ENCODE measurements around the gene PGM5. TPM values are rescaled to one million over a fixed set of nuclear protein-coding genes. Genes with fewer than 3 reads are reported as not detected.

PGM5 gene
- total RNA-seq, 1 experiment from 2014 or later = 0.13 TPM

- Mint-ChIP-seq H3K36me3 (no peaks in the 10 kb centered on the region), H3K27me3 (ENCODE audit: low read depth) (peaks cover 13% of the 10 kb centered on the region), H3K4me1 (no peaks in the 10 kb centered on the region), H3K9me3 (peaks cover 3% of the 10 kb centered on the region), H3K4me3 (no peak overlapping the region), H3K27ac (no peak overlapping the region)
- no peak for DNase-seq (ENCODE audit: low spot score)
- CTCF ChIA-PET = no interaction called here
- TF ChIP-seq NR2C2 (CRISPR knock-in tag; IDR thresholded peaks at IDR 0.05) = no peak
- TF ChIP-seq TCF7 (CRISPR knock-in tag; IDR thresholded peaks at IDR 0.05; ENCODE audit: low read depth) = no peak
- no peak for TF ChIP-seq ZNF281 (CRISPR knock-in tag; IDR thresholded peaks at IDR 0.05)
- TF ChIP-seq IRF1 (CRISPR knock-in tag; IDR thresholded peaks at IDR 0.05) = no peak
- TF ChIP-seq RELA (CRISPR knock-in tag; IDR thresholded peaks at IDR 0.05; ENCODE audit: borderline replicate concordance) = no peak
- TF ChIP-seq E2F1 (CRISPR knock-in tag; IDR thresholded peaks at IDR 0.05) = no peak
- no peak for TF ChIP-seq MAX (CRISPR knock-in tag; IDR thresholded peaks at IDR 0.05)
- no peak for TF ChIP-seq FOXP4 (CRISPR knock-in tag; IDR thresholded peaks at IDR 0.05)
- TF ChIP-seq KAT7 (CRISPR knock-in tag; IDR thresholded peaks at IDR 0.05; ENCODE audit: borderline replicate concordance) = no peak
- no peak for TF ChIP-seq ZNF232 (CRISPR knock-in tag; IDR thresholded peaks at IDR 0.05)
- TF ChIP-seq ZNF532 (CRISPR knock-in tag; IDR thresholded peaks at IDR 0.05; ENCODE audit: borderline replicate concordance) = no peak
- TF ChIP-seq NR3C1 (CRISPR knock-in tag; conservative IDR thresholded peaks at IDR 0.05; ENCODE audit: low read depth) = no peak
- TF ChIP-seq CREB1 (CRISPR knock-in tag; IDR thresholded peaks at IDR 0.05) = no peak
- no peak for ATAC-seq
- POLR2A ChIA-PET = no interaction called here
These were observed 72.1 kb downstream of the PGM5 start for GRCh38 chr9:68428481-68428880.

- Mint-ChIP-seq H3K4me3 (no peak overlapping the region), H3K27ac (no peak overlapping the region)
- TF ChIP-seq FOXP4 (CRISPR knock-in tag; IDR thresholded peaks at IDR 0.05) (no peak), ARID4B (CRISPR knock-in tag; IDR thresholded peaks at IDR 0.05; ENCODE audit: borderline replicate concordance) (no peak)
These were observed 73.2 kb downstream of the PGM5 start for GRCh38 chr9:68429631-68430030.

More at GRCh38 chr9:68429631-68430030, 73.2 kb downstream of the PGM5 start:
- no peak for ATAC-seq
- no peaks in the 10 kb centered on the region for H3K36me3 Mint-ChIP-seq
- no peaks in the 10 kb centered on the region for H3K9me3 Mint-ChIP-seq
- no peaks in the 10 kb centered on the region for H3K4me1 Mint-ChIP-seq
- POLR2A ChIA-PET = no interaction called here
- peaks cover 10% of the 10 kb centered on the region for H3K27me3 Mint-ChIP-seq (ENCODE audit: low read depth)
- CTCF ChIA-PET = interaction anchor here (0.8 kb wide), 1 partner anchor 12 kb away, joined by 3 read pairs; no protein-coding TSS in a partner anchor
- no peak for DNase-seq (ENCODE audit: low spot score)
